GM12875 (cell line): ENCODE measurements around the gene SLC25A29.
"Not testable (repeated sequence)": the region's sequence is repeated elsewhere in the genome, so short reads cannot be mapped to it uniquely, and the experiment has no call there.

Experiments
- H3K4me3 ChIP-seq: one replicate; pipeline ENCODE4 v1.5.1; 2011; ENCODE audit warnings: low read depth, low read length, control low read depth
- CTCF ChIP-seq: IDR thresholded peaks from 2 replicates; pipeline ENCODE4 v1.5.1; 2011; ENCODE audit warnings: low read depth, mild to moderate bottlenecking, control low read depth, inconsistent platforms, low read length, moderate library complexity, borderline replicate concordance; ENCODE audit not compliant: insufficient read depth

The SLC25A29 gene

GRCh38 chr14:100285913-100286400 is 20.3 kb downstream of the SLC25A29 start:
- peak overlapping the region; percentile 74 for H3K4me3 ChIP-seq
- TF ChIP-seq CTCF: no peak

- peak overlapping the region; percentile 74 for H3K4me3 ChIP-seq
- peak; percentile 88 for TF ChIP-seq CTCF
These were observed 21.0 kb downstream of the SLC25A29 start for GRCh38 chr14:100285021-100285912.

GRCh38 chr14:100283984-100284881 is 22.0 kb downstream of the SLC25A29 start:
- H3K4me3 ChIP-seq: no peak overlapping the region

GRCh38 chr14:100283436-100283835 is 22.8 kb downstream of the SLC25A29 start:
- H3K4me3 ChIP-seq: not testable (repeated sequence)

More at GRCh38 chr14:100283984-100284881, 22.0 kb downstream of the SLC25A29 start:
- TF ChIP-seq CTCF: no peak

GRCh38 chr14:100282766-100283419 is 23.4 kb downstream of the SLC25A29 start:
- TF ChIP-seq CTCF: no peak
- no peak overlapping the region for H3K4me3 ChIP-seq

GRCh38 chr14:100282083-100282350 is 24.2 kb downstream of the SLC25A29 start:
- no peak for TF ChIP-seq CTCF
- H3K4me3 ChIP-seq: no peak overlapping the region
